ENCODE data around the gene NUCKS1. TPM values are rescaled to one million over a fixed set of nuclear protein-coding genes. Genes with fewer than 3 reads are reported as not detected.

NUCKS1 gene
- total RNA-seq, 1 experiment from 2014 or later, result 319 TPM

DNA sequence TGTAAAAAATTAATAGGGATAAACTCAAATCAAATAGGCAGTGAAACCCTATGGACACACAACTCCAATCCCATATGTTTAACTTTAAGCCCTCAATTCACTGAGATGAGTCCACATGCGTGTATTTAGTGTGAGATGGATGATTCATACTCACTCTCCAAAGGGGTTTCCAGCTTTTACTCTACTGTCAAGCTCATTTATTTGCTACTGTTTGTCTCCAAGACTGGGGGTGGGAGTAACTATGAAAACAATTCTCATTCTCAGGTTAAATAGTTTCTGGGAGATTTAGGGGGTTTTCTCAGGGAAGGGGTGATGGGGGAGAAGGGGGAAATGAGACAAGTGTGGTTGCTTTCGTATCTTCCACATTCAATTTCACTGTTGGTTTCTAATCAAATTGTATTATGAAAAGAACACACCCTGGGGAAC lies 22.6 kb upstream of the NUCKS1 start:
- no peak overlapping the region for H3K4me3 ChIP-seq
- H3K36me3 ChIP-seq (ENCODE audit: low read depth), result no peaks in the 10 kb centered on the region
- no peaks in the 10 kb centered on the region for H4K20me1 ChIP-seq (ENCODE audit: insufficient read depth)
- ChIA-PET CTCF (no interaction called here), POLR2A (ENCODE audit: unreplicated experiment) (no interaction called here)
- no peak for TF ChIP-seq EZH2 (IDR thresholded peaks at IDR 0.05; ENCODE audit: low read depth)
- TF ChIP-seq, protein P1, sequence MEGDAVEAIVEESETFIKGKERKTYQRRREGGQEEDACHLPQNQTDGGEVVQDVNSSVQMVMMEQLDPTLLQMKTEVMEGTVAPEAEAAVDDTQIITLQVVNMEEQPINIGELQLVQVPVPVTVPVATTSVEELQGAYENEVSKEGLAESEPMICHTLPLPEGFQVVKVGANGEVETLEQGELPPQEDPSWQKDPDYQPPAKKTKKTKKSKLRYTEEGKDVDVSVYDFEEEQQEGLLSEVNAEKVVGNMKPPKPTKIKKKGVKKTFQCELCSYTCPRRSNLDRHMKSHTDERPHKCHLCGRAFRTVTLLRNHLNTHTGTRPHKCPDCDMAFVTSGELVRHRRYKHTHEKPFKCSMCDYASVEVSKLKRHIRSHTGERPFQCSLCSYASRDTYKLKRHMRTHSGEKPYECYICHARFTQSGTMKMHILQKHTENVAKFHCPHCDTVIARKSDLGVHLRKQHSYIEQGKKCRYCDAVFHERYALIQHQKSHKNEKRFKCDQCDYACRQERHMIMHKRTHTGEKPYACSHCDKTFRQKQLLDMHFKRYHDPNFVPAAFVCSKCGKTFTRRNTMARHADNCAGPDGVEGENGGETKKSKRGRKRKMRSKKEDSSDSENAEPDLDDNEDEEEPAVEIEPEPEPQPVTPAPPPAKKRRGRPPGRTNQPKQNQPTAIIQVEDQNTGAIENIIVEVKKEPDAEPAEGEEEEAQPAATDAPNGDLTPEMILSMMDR (conservative IDR thresholded peaks at IDR 0.05), result no peak
- DNase-seq, result no peak
- no peak overlapping the region for H2AFZ ChIP-seq
- no peaks in the 10 kb centered on the region for H3K9me2 ChIP-seq (ENCODE audit: insufficient read depth)
- H3K4me1 ChIP-seq (replicated peaks; ENCODE audit: insufficient read depth), result peaks cover 8% of the 10 kb centered on the region
- H3K27ac ChIP-seq, result no peak overlapping the region
- no peak overlapping the region for H3K4me2 ChIP-seq
- no peaks in the 10 kb centered on the region for H3K79me2 ChIP-seq (ENCODE audit: low read depth)
- intact Hi-C loops (cut with micrococcal nuclease; ENCODE audit: unreplicated experiment), result no loop called here
- no TSS peak for BruUV-seq (replicated peaks)
- H3K27me3 ChIP-seq (ENCODE audit: insufficient read depth, low read depth), result no peaks in the 10 kb centered on the region
- no peaks in the 10 kb centered on the region for H3K9me3 ChIP-seq (ENCODE audit: insufficient read depth, low read depth)
- H3F3A ChIP-seq (ENCODE audit: insufficient read depth, low read depth), result no peaks in the 10 kb centered on the region

DNA sequence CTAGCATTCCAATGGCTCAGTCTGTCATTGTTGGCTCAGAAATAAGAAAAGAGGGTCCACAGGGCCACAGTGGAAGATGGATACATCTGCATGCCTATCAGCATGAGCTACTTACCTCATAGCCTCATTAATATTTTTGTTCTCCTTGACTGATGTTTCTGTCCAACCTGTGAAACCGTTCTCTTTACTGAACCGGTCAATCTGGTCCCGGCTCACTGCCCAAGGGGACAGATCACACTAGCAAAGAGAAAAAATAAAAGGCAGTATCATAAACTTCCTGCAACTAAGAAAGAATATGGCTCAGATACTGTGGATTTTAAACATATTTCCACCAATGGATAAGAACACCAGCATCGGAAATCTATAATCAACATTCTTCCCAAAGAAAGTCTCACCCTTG lies 20.6 kb upstream of the NUCKS1 start:
- Histone ChIP-seq H3K36me3 (ENCODE audit: low read depth) (no peaks in the 10 kb centered on the region), H3K79me2 (ENCODE audit: low read depth) (no peaks in the 10 kb centered on the region), H3K9me3 (ENCODE audit: insufficient read depth, low read depth) (no peaks in the 10 kb centered on the region), H3K9me2 (ENCODE audit: insufficient read depth) (no peaks in the 10 kb centered on the region), H2AFZ (no peak overlapping the region), H3K27ac (no peak overlapping the region), H3K27me3 (ENCODE audit: insufficient read depth, low read depth) (no peaks in the 10 kb centered on the region), H3K4me1 (replicated peaks; ENCODE audit: insufficient read depth) (peaks cover 2% of the 10 kb centered on the region), H3F3A (ENCODE audit: insufficient read depth, low read depth) (no peaks in the 10 kb centered on the region; the same call in 1 of the 2 replicates), H4K20me1 (ENCODE audit: insufficient read depth) (no peaks in the 10 kb centered on the region), H3K4me2 (no peak overlapping the region), H3K4me3 (no peak overlapping the region)
- ChIA-PET POLR2A (ENCODE audit: unreplicated experiment) (no interaction called here), CTCF (no interaction called here)
- no TSS peak for BruUV-seq (replicated peaks)
- no peak for DNase-seq
- TF ChIP-seq, protein P1 (conservative IDR thresholded peaks at IDR 0.05), result no peak
- TF ChIP-seq EZH2 (IDR thresholded peaks at IDR 0.05; ENCODE audit: low read depth), result no peak
- intact Hi-C loops (cut with micrococcal nuclease; ENCODE audit: unreplicated experiment), result no loop called here

DNA sequence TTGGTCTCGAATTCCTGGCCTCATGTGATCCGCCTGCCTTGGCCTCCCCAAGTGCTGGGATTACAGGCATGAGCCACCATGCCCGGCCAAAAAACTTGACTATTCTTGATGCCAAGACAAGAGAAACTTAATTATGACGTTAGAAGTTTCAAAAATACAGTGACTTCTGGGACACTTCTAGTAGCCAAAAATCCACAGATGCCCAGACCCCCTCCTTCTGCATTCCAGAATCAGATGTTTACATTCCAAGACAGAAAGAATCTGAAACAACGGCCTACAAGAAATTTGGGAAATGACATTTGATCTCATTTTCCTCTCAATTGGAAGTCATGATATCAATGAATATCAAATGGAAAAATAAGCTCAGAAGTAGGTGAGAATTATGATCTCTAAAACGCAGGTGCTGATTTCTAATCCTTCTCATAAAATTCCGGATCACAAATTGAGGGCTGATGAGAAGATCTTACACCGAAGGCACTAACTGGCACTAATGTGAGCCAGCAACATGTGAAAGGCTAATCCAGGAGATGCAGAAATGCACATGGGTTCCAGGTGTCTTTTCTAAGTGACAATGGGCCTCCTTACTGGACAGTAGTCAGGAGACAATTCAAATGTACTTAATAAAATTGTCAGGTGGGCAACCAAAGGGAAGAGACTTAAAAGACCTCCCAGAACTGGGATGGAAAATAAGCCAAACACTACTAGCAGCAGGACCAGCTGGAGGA lies 19.8 kb upstream of the NUCKS1 start:
- Histone ChIP-seq H3K4me2 (no peak overlapping the region), H3K36me3 (ENCODE audit: low read depth) (no peaks in the 10 kb centered on the region)
- POLR2A ChIA-PET (ENCODE audit: unreplicated experiment), result no interaction called here

More for the DNA sequence above, 19.8 kb upstream of the NUCKS1 start:
- H3K4me3 ChIP-seq, result no peak overlapping the region
- TF ChIP-seq, protein P1 (conservative IDR thresholded peaks at IDR 0.05), result no peak
- no peak for TF ChIP-seq EZH2 (IDR thresholded peaks at IDR 0.05; ENCODE audit: low read depth)
- H3K9me2 ChIP-seq (ENCODE audit: insufficient read depth), result no peaks in the 10 kb centered on the region
- no peaks in the 10 kb centered on the region for H3K27me3 ChIP-seq (ENCODE audit: insufficient read depth, low read depth)
- CTCF ChIA-PET, result no interaction called here
- DNase-seq, result no peak
- H3K9me3 ChIP-seq (ENCODE audit: insufficient read depth, low read depth), result no peaks in the 10 kb centered on the region
- BruUV-seq (replicated peaks), result TSS peak; percentile 33
- no peaks in the 10 kb centered on the region; the same call in 1 of the 2 replicates for H3K4me1 ChIP-seq (replicated peaks; ENCODE audit: insufficient read depth)
- no peaks in the 10 kb centered on the region for H3K79me2 ChIP-seq (ENCODE audit: low read depth)
- no peak overlapping the region for H3K27ac ChIP-seq
- no peaks in the 10 kb centered on the region for H4K20me1 ChIP-seq (ENCODE audit: insufficient read depth)
- H3F3A ChIP-seq (ENCODE audit: insufficient read depth, low read depth), result no peaks in the 10 kb centered on the region; the same call in 1 of the 2 replicates
- intact Hi-C loops (cut with micrococcal nuclease; ENCODE audit: unreplicated experiment), result no loop called here
- H2AFZ ChIP-seq, result no peak overlapping the region

Measured in PC-9 (cell line).